T follicular helper cell (primary cell): Measurements from ENCODE around the gene SBNO1.
A peak's percentile ranks its signal among the peaks of the same experiment; 100 is the strongest.
"Not testable (repeated sequence)": the region's sequence is repeated elsewhere in the genome, so short reads cannot be mapped to it uniquely, and the experiment has no call there.

Experiments used
- DNase-seq: peaks from one replicate; pipeline ENCODE4 v3.0.0-alpha.2; 2020; ENCODE audit warnings: low read depth

SBNO1 gene

GRCh38 chr12:123388951-123389559, 24.4 kb upstream of the SBNO1 start:
- no peak for DNase-seq

GRCh38 chr12:123388177-123388950, 23.7 kb upstream of the SBNO1 start:
- peak; percentile 70 for DNase-seq

GRCh38 chr12:123387508-123388176, 23.0 kb upstream of the SBNO1 start:
- no peak for DNase-seq

GRCh38 chr12:123385536-123385935, 20.9 kb upstream of the SBNO1 start:
- not testable (repeated sequence) for DNase-seq

GRCh38 chr12:123384994-123385376, 20.3 kb upstream of the SBNO1 start:
- DNase-seq: no peak

- DNase-seq: no peak
These were observed 19.8 kb upstream of the SBNO1 start for GRCh38 chr12:123384318-123384993.

- DNase-seq: no peak
These were observed 18.0 kb upstream of the SBNO1 start for GRCh38 chr12:123382684-123383083.

GRCh38 chr12:123379391-123379790, 14.7 kb upstream of the SBNO1 start:
- DNase-seq: no peak

GRCh38 chr12:123372415-123372814, 7.8 kb upstream of the SBNO1 start:
- DNase-seq: not testable (repeated sequence)

- DNase-seq: not testable (repeated sequence)
These were observed 7.2 kb upstream of the SBNO1 start for GRCh38 chr12:123371667-123372368.

- no peak for DNase-seq
These were observed 4.6 kb upstream of the SBNO1 start for GRCh38 chr12:123369229-123369628.

- not testable (repeated sequence) for DNase-seq
These were observed 3.8 kb upstream of the SBNO1 start for GRCh38 chr12:123368431-123368830.

GRCh38 chr12:123367511-123367910, 2.9 kb upstream of the SBNO1 start:
- no peak for DNase-seq

GRCh38 chr12:123365025-123365917, 624 bp upstream of the SBNO1 start:
- peak; percentile 96 for DNase-seq

GRCh38 chr12:123363740-123364531, 711 bp downstream of the SBNO1 start:
- DNase-seq: no peak

- DNase-seq: no peak
These were observed 1.3 kb downstream of the SBNO1 start for GRCh38 chr12:123363390-123363739.

- no peak for DNase-seq
These were observed 6.6 kb downstream of the SBNO1 start for GRCh38 chr12:123358035-123358434.

GRCh38 chr12:123356159-123356670, 8.4 kb downstream of the SBNO1 start:
- DNase-seq: no peak

- no peak for DNase-seq
These were observed 10.0 kb downstream of the SBNO1 start for GRCh38 chr12:123354600-123354999.

- DNase-seq: no peak
These were observed 13.3 kb downstream of the SBNO1 start for GRCh38 chr12:123351349-123351748.
